DMS114 treated with DMSO at 0.1 percent for 48 hours (cell line): Measurements from ENCODE around the gene PHKB.

Experiments used
- DNase-seq: peaks from one replicate; lab custom pipeline; 2025; ENCODE audit not compliant: unreplicated experiment; lab: John Stamatoyannopoulos, UW

PHKB gene

DNA sequence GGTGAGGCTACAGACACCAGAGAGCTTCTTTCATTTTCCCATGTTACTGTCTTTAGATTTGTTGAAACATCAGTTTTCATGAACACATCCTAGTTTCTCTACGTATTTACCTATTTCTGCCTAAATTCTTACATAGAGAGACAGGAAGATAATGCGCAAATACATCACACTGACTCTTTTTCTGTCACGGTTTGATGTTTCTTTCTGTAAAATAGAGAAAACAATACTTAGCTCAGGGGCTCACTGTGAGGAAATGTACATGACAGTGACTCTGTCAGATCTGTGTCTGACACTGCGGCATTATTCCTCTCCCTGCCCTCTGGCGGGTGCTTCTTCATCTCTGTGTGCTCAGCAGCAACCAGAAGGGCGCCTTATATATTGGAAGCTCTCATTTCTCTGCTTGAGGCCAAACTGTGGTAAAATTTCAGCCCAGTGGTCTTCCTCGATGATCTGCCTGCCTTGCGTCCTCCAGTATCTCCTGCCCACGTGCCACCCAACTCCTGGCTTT is 264.1 kb downstream of the PHKB start:
- DNase-seq: no peak

DNA sequence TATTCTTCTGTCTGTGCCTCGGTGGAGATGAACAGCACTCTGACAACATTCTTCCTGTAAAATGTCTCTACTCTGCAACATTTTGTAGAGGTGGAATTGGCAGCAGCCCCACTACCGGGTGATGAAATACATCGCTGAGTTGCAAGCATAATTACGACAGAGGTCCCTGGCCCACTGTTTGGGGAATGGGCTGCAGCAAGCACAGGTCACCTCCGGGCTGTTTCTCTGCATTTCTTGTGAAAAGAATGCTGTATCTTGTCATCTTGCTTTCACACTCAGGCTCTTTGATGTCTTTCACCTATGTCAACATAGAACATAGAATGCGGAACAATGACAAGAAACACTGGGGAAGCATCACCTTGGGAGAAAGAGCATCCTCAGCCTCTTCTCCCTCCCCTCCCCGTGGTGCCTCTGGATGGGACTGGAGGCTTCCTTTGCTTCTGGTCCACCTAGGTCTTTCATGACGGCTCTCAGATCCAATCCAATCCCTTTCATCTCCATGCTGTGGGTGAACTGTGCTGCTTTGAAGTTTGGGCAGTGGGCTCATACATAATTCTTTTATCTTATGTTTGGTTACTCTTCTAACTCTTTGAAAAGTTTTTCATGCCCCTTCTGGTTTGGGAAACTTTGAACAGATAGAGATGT is 265.0 kb downstream of the PHKB start:
- no peak for DNase-seq

GRCh38 chr16:47727131-47727530 is 266.0 kb downstream of the PHKB start:
- DNase-seq: no peak

- no peak for DNase-seq
These were observed 267.1 kb downstream of the PHKB start for GRCh38 chr16:47728205-47728604.

DNA sequence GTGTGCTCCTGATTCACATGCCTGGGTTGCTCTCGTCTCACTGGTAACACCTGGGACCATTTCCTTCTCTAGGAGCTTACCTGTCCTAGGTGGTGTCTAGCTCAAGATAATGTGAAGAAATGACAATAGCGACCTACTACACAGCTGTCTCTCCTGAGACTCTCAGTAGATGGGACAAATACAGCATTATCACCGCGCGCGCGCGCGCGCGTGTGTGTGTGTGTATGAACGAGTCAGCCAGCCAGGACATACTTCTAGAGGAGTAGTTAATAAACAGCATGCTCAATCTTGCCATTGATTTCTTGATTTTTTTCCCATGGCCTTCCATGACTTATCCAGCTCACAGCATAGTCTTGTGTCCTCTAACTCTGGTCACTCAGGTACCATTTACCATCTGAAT is 268.6 kb downstream of the PHKB start:
- DNase-seq: no peak

- DNase-seq: no peak
These were observed 270.1 kb downstream of the PHKB start for GRCh38 chr16:47731252-47731651.

- DNase-seq: no peak
These were observed 271.0 kb downstream of the PHKB start for GRCh38 chr16:47732122-47732521.

DNA sequence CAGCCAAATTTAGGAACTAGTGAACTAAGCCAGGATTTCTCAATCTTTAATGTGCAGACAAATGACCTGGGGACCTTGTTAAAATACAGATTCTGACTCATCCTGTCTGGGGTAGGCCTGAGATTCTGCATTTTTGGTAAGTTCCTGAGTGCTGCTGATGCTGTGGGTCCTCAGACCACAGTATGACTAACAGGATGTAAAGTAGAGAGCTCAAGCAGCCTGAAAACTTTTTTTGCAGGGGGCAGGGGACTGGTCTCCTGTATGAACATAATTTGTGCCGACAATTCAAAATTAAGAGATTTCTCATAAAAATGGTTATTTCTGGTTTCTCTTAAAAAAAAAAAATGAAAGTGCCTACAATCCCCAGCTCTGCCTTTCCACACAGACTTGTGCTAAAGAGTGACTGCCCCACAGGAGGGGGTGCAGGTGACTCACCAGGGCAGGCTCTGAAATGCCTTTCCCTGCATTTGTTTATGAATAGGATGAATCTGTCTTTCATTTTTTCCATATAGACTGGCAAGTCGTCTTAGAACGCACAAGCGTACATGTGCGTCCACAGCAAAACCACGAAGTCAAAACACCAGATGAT is 271.5 kb downstream of the PHKB start:
- no peak for DNase-seq

DNA sequence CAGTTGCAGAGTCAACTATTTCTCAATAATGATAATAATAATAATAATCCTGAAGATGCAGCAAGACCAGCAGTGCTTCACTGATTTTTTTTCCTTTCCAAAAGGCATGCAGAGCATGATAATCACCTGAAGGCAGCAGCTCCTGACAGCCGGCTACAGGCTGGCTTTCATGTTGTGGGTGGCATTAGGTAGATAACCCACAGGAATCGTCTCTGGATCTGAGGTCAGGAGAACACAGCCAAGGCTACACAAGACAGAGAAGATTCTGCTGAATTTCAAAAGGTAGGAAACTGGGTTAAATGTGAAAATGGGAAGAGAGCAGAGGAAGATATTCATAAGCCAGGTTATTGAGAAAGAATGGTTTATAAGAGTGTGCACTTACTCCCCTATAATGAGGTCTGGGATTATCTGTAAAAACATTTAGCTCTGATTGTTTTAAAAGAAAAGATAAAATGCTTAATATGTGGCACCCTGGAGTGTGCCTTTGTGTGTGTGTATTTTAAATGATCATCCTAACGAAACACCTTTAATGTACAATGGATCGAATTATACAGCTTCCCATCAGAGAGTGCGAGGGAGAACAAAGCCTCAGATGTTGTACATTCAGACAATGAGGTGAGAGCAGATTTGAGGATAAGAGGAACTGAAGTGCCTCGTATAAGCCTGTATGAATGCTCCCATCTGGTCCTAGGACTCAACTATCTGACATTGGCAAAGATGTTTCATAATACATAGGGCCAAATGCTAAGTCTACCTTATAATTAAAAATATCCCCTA is 273.1 kb downstream of the PHKB start:
- no peak for DNase-seq

GRCh38 chr16:47734987-47735594 is 274.0 kb downstream of the PHKB start:
- DNase-seq: no peak

- DNase-seq: no peak
These were observed 289.2 kb downstream of the PHKB start for GRCh38 chr16:47750371-47750770.
